HCT116 (cell line): ENCODE results near the gene SNRNP200. TPM values are rescaled to one million over a fixed set of nuclear protein-coding genes. Genes with fewer than 3 reads are reported as not detected.

Experiments
- ATAC-seq: fragments of 200-7000 bp; cut with Tn5 transposase; 2 replicates; pipeline ENCODE4 v1.9.1; 2020; ENCODE audit warnings: mild to moderate bottlenecking, moderate library complexity
- BruUV-seq: library from RNA; stranded (reverse); fragments of 400-500 nt; replicated peaks from 2 replicates; lab custom pipeline; 2021; lab: Mats Ljungman, UMichigan
- CTCF ChIA-PET: fragments of 300-600 bp; sonication (Branson Sonifier 250); formaldehyde crosslinking; loops from one replicate; lab custom pipeline; 2021; ENCODE audit warnings: antibody characterized with exemption; lab: Charles Lee
- POLR2A ChIA-PET: fragments of 300-600, 350-600 bp; sonication (Branson Sonifier 250); formaldehyde crosslinking; loops from one replicate; lab custom pipeline; 2021; ENCODE audit warnings: antibody characterized with exemption; lab: Charles Lee
- RAD21 ChIA-PET, 2 experiments: fragments of 300-600 bp; sonication (Branson Sonifier 250); formaldehyde crosslinking; loops; one replicate each; lab custom pipeline; 2023; ENCODE audit warnings: low total read pairs in 2 of 2; ENCODE audit not compliant: uncharacterized antibody in 2 of 2, unreplicated experiment in 2 of 2, low non-redundant PET in 1 of 2; lab: Charles Lee
- DNase-seq: peaks from one replicate; pipeline ENCODE4 v3.0.0-alpha.2; 2010; ENCODE audit warnings: low read depth, low spot score
- H2AFZ ChIP-seq: fragments of 200-600 bp; shearing (Covaris generic), sonication (generic); 2 replicates; pipeline ENCODE4 v1.6.1; 2017; ENCODE audit warnings: low read depth, mixed run types, mixed read lengths, antibody characterized with exemption, low read length; ENCODE audit not compliant: poor library complexity, severe bottlenecking
- H3K27ac ChIP-seq: 2 replicates; pipeline ENCODE4 v1.5.1; 2012; ENCODE audit warnings: low read depth, low read length
- H3K27me3 ChIP-seq: fragments of 200-600 bp; sonication (generic); 2 replicates; pipeline ENCODE4 v1.6.1; 2016; ENCODE audit warnings: mixed run types, low read length, mixed read lengths; ENCODE audit not compliant: insufficient read depth
- H3K36me3 ChIP-seq, 2 experiments: fragments of 200-500 bp in 1 of 2; fragments of 200-600 bp in 1 of 2; sonication (Bioruptor generic) in 1 of 2; sonication (generic) in 1 of 2; 2 replicates each; pipeline versions ENCODE4 v1.5.1 to v1.6.1; 2014 to 2016; ENCODE audit warnings: low read length in 2 of 2, inconsistent platforms in 1 of 2, mixed read lengths in 1 of 2, mixed run types in 1 of 2; ENCODE audit not compliant: insufficient read depth in 2 of 2, control insufficient read depth in 1 of 2
- H3K4me1 ChIP-seq, 2 experiments: fragments of 200-600 bp in 1 of 2; sonication (generic) in 1 of 2; 2 replicates each; pipeline versions ENCODE4 v1.5.1 to v1.6.1; 2012 to 2017; ENCODE audit warnings: low read length in 2 of 2, inconsistent platforms in 1 of 2, mild to moderate bottlenecking in 1 of 2, mixed read lengths in 1 of 2, mixed run types in 1 of 2, moderate library complexity in 1 of 2; ENCODE audit not compliant: insufficient read depth in 2 of 2, control insufficient read depth in 1 of 2
- H3K4me2 ChIP-seq: fragments of 200-600 bp; sonication (generic); 2 replicates; pipeline ENCODE4 v1.6.1; 2017; ENCODE audit warnings: mixed run types, low read length, mixed read lengths
- H3K4me3 ChIP-seq, 2 experiments: fragments of 200-600 bp in 1 of 2; sonication (generic) in 1 of 2; replicated peaks in 1 of 2; 2 replicates each; pipeline ENCODE4 v1.5.1; 2011 to 2016; ENCODE audit warnings: low read length in 2 of 2, control low read depth in 1 of 2, low read depth in 1 of 2, mild to moderate bottlenecking in 1 of 2, mixed read lengths in 1 of 2, mixed run types in 1 of 2
- H3K79me2 ChIP-seq: fragments of 200-600 bp; sonication (generic); 2 replicates; pipeline ENCODE4 v1.6.1; 2017; ENCODE audit warnings: mild to moderate bottlenecking, mixed run types, low read length, moderate library complexity, mixed read lengths; ENCODE audit not compliant: insufficient read depth
- H3K9ac ChIP-seq: fragments of 200-600 bp; sonication (generic); 2 replicates; pipeline ENCODE4 v1.6.1; 2016; ENCODE audit warnings: low read length, mixed read lengths
- H3K9me2 ChIP-seq: fragments of 200-600 bp; sonication (generic), shearing (Covaris generic); 2 replicates; pipeline ENCODE4 v1.6.1; 2017; ENCODE audit warnings: mixed run types, mild to moderate bottlenecking, moderate library complexity; ENCODE audit not compliant: insufficient read depth
- H3K9me3 ChIP-seq, 2 experiments: fragments of 200-500 bp in 1 of 2; fragments of 200-600 bp in 1 of 2; sonication (Bioruptor generic) in 1 of 2; sonication (generic) in 1 of 2; 2 replicates each; pipeline ENCODE4 v1.6.1; 2014 to 2017; ENCODE audit warnings: low read length in 2 of 2, mixed read lengths in 2 of 2, inconsistent platforms in 1 of 2, low read depth in 1 of 2, mild to moderate bottlenecking in 1 of 2, mixed run types in 1 of 2, moderate library complexity in 1 of 2; ENCODE audit not compliant: control insufficient read depth in 1 of 2, insufficient read depth in 1 of 2
- H4K20me1 ChIP-seq: fragments of 200-600 bp; sonication (generic), shearing (Covaris generic); 2 replicates; pipeline ENCODE4 v1.6.1; 2017; ENCODE audit warnings: mixed run types, mild to moderate bottlenecking, moderate library complexity; ENCODE audit not compliant: insufficient read depth
- EGR1 ChIP-seq: IDR thresholded peaks from 2 replicates; pipeline ENCODE4 v1.6.1; 2012; ENCODE audit warnings: low read depth
- ELF1 ChIP-seq: IDR thresholded peaks from 2 replicates; pipeline ENCODE4 v1.6.1; 2012; ENCODE audit warnings: low read depth, borderline replicate concordance
- EZH2 ChIP-seq: fragments of 200-600 bp; sonication (generic); IDR thresholded peaks from 2 replicates; pipeline ENCODE4 v1.6.1; 2017; ENCODE audit warnings: antibody characterized with exemption, mixed run types
- EZH2phosphoT487 ChIP-seq: fragments of 200-600 bp; IDR thresholded peaks from 2 replicates; pipeline ENCODE4 v1.6.1; 2018; ENCODE audit warnings: antibody characterized with exemption, borderline replicate concordance
- FOSL1 ChIP-seq: IDR thresholded peaks from 2 replicates; pipeline ENCODE4 v1.6.1; 2012; ENCODE audit warnings: low read depth
- POLR2A ChIP-seq: IDR thresholded peaks from 2 replicates; pipeline ENCODE4 v1.7.0; 2011; ENCODE audit warnings: borderline replicate concordance; ENCODE audit not compliant: insufficient read depth, insufficient read length; ENCODE audit errors: extremely low read depth
- POLR2AphosphoS5 ChIP-seq: IDR thresholded peaks from 2 replicates; pipeline ENCODE4 v1.6.1; 2011; ENCODE audit warnings: mild to moderate bottlenecking, low read depth, low read length, moderate library complexity
- SIN3A ChIP-seq: IDR thresholded peaks from 2 replicates; pipeline ENCODE4 v1.6.1; 2012; ENCODE audit warnings: low read depth
- SP1 ChIP-seq: IDR thresholded peaks from 2 replicates; pipeline ENCODE4 v1.6.1; 2012; ENCODE audit warnings: low read depth
- SRF ChIP-seq: IDR thresholded peaks from 2 replicates; pipeline ENCODE4 v1.6.1; 2012; ENCODE audit warnings: low read depth
- TCF7L2 ChIP-seq: IDR thresholded peaks from 2 replicates; pipeline ENCODE4 v1.7.0; 2011; ENCODE audit warnings: borderline replicate concordance, inconsistent platforms; ENCODE audit not compliant: insufficient read depth, insufficient read length; ENCODE audit errors: extremely low read depth
- YY1 ChIP-seq: IDR thresholded peaks from 2 replicates; pipeline ENCODE4 v1.6.1; 2011; ENCODE audit warnings: low read length, low read depth, moderate library complexity, mild to moderate bottlenecking; ENCODE audit not compliant: insufficient replicate concordance; ENCODE audit errors: extremely low read depth
- ZNF274 ChIP-seq: fragments of 200-500 bp; sonication (Bioruptor generic); IDR thresholded peaks from 2 replicates; pipeline ENCODE4 v1.6.1; 2014; ENCODE audit warnings: mild to moderate bottlenecking, low read depth, low read length, inconsistent platforms
- intact Hi-C: fragments of 100-400 bp; cut with micrococcal nuclease; formaldehyde crosslinking; loops from 2 replicates; pipeline ENCODE4 v1.10.0; 2022
- total RNA-seq: library from RNA; stranded (reverse); gene quantifications from one replicate; pipeline ENCODE4 v1.2.1, GENCODE V29; 2021; ENCODE audit not compliant: unreplicated experiment
- TF ChIP-seq, protein P1 (sequence below): IDR thresholded peaks from 2 replicates; pipeline ENCODE4 v1.6.1; 2011; ENCODE audit warnings: mild to moderate bottlenecking, low read length, moderate library complexity; ENCODE audit not compliant: insufficient replicate concordance; ENCODE audit errors: extremely low read depth
- TF ChIP-seq, protein P2 (sequence below): IDR thresholded peaks from 2 replicates; pipeline ENCODE4 v1.6.1; 2012
- TF ChIP-seq, protein P3 (sequence below): IDR thresholded peaks from 2 replicates; pipeline ENCODE4 v1.6.1; 2012; ENCODE audit warnings: low read depth
- TF ChIP-seq, protein P4 (sequence below): IDR thresholded peaks from 2 replicates; pipeline ENCODE4 v1.6.1; 2012

Gene SNRNP200
- total RNA-seq, 1 experiment from 2014 or later, result 202 TPM

DNA sequence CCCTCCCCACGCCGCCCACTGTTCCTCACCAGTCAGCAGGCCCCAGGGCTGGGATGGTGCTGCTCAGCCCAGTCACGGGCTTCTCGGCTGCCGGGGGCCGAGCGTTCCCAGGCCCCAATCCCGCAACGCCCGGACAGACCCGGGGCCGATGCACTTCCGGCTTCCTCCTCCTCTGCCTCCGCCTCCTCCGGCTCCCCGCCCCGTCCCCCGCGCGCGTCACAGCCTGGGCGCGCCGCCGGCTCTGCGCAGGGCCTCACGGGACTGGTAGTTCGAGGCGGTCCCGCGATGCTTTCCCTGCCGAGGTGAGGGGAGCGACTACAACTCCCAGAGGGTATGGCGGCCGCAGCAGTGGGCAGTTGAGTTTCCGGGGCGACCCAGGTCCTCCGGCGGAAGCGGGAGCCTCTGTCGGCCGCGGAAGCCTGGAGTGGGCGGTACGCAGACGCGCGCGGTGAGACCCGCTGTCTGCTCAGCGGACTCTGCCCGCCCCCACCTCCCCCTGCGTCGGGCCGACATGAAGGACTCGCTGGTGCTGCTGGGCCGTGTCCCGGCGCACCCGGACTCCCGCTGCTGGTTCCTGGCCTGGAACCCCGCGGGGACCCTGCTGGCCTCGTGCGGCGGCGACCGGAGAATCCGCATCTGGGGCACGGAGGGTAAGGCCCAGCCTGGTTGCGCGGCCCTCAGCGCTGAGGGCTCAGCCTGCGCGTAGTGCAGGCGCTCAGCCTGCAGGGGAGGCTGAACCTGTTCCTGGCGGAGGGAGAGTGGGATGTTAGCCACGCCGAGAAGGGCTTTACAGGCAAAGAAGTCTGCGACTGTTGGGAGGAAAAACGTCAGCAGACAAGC, 39.3 kb downstream of the SNRNP200 start, which contains the start of the genes CIAO1 and TMEM127:
Gene CIAO1 (plus strand): TSS at position 386 of the 840 bp plus-strand sequence. CDS start 126 bp downstream, at position 512.
Gene TMEM127 (minus strand): TSS at position 158 of the 840 bp plus-strand sequence. CDS start 616 bp downstream, outside the sequence.
- Histone ChIP-seq H3K27me3 (no peaks in the 10 kb centered on the region), H3K9me2 (no peaks in the 10 kb centered on the region), H3K9me3 (no peaks in the 10 kb centered on the region), H2AFZ (no peak within 1 kb of the TSS), H3K4me3 (peak within 1 kb of the TSS; percentile 89 to 93), H3K9ac (peak within 1 kb of the TSS; percentile 77), H3K27ac (peak within 1 kb of the TSS; percentile 71), H3K4me1 (peaks cover 14 to 34% of the 10 kb centered on the region in 2 experiments), H3K4me2 (peak within 1 kb of the TSS; percentile 75), H3K36me3 (peaks cover 14 to 32% of the 10 kb centered on the region in 2 experiments; a peak in 3 of 4 replicates), H4K20me1 (no peaks in the 10 kb centered on the region), H3K79me2 (peaks cover 72% of the 10 kb centered on the region)
- DNase-seq, result peak; percentile 90
- ChIA-PET CTCF (interaction anchor here (1.1 to 2.5 kb wide), 2 partner anchors 92 to 273 kb away, joined by 5 to 14 read pairs; no protein-coding TSS in a partner anchor), RAD21 (no interaction called here), POLR2A (interaction anchor here (0.7 kb wide), 1 partner anchor 127 kb away, joined by 5 read pairs; no protein-coding TSS in a partner anchor)
- intact Hi-C loops, result loop anchor here (2.0 kb wide), 3 partner anchors 39 to 273 kb away; partner anchors contain the start of genes ASTL and SNRNP200
- peak; percentile 96 for ATAC-seq
- TSS peak; percentile 61 for BruUV-seq
- TF ChIP-seq, protein P1, sequence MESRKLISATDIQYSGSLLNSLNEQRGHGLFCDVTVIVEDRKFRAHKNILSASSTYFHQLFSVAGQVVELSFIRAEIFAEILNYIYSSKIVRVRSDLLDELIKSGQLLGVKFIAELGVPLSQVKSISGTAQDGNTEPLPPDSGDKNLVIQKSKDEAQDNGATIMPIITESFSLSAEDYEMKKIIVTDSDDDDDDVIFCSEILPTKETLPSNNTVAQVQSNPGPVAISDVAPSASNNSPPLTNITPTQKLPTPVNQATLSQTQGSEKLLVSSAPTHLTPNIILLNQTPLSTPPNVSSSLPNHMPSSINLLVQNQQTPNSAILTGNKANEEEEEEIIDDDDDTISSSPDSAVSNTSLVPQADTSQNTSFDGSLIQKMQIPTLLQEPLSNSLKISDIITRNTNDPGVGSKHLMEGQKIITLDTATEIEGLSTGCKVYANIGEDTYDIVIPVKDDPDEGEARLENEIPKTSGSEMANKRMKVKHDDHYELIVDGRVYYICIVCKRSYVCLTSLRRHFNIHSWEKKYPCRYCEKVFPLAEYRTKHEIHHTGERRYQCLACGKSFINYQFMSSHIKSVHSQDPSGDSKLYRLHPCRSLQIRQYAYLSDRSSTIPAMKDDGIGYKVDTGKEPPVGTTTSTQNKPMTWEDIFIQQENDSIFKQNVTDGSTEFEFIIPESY, result peak; percentile 95
- TF ChIP-seq ELF1 (peak; percentile 94), SIN3A (peak; percentile 86), YY1 (peak; percentile 75), POLR2A (peak; percentile 27), SP1 (peak; percentile 77), SRF (peak; percentile 83; the same call in 1 of the 2 replicates), POLR2AphosphoS5 (peak; percentile 86), EGR1 (peak; percentile 90), FOSL1 (no peak), EZH2phosphoT487 (no peak), TCF7L2 (peak; percentile 3), ZNF274 (no peak), EZH2 (no peak)
- TF ChIP-seq, protein P2, sequence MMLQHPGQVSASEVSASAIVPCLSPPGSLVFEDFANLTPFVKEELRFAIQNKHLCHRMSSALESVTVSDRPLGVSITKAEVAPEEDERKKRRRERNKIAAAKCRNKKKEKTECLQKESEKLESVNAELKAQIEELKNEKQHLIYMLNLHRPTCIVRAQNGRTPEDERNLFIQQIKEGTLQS, result no peak
- TF ChIP-seq, protein P3, sequence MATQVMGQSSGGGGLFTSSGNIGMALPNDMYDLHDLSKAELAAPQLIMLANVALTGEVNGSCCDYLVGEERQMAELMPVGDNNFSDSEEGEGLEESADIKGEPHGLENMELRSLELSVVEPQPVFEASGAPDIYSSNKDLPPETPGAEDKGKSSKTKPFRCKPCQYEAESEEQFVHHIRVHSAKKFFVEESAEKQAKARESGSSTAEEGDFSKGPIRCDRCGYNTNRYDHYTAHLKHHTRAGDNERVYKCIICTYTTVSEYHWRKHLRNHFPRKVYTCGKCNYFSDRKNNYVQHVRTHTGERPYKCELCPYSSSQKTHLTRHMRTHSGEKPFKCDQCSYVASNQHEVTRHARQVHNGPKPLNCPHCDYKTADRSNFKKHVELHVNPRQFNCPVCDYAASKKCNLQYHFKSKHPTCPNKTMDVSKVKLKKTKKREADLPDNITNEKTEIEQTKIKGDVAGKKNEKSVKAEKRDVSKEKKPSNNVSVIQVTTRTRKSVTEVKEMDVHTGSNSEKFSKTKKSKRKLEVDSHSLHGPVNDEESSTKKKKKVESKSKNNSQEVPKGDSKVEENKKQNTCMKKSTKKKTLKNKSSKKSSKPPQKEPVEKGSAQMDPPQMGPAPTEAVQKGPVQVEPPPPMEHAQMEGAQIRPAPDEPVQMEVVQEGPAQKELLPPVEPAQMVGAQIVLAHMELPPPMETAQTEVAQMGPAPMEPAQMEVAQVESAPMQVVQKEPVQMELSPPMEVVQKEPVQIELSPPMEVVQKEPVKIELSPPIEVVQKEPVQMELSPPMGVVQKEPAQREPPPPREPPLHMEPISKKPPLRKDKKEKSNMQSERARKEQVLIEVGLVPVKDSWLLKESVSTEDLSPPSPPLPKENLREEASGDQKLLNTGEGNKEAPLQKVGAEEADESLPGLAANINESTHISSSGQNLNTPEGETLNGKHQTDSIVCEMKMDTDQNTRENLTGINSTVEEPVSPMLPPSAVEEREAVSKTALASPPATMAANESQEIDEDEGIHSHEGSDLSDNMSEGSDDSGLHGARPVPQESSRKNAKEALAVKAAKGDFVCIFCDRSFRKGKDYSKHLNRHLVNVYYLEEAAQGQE, result no peak
- TF ChIP-seq, protein P4, sequence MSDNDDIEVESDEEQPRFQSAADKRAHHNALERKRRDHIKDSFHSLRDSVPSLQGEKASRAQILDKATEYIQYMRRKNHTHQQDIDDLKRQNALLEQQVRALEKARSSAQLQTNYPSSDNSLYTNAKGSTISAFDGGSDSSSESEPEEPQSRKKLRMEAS, result peak; percentile 84
